Measurements from ENCODE around the gene GULP1. TPM values are rescaled to one million over a fixed set of nuclear protein-coding genes. Genes with fewer than 3 reads are reported as not detected.

Gene GULP1
- total RNA-seq, 2 donors from 2014 or later = 7.5 to 10.5 TPM

DNA sequence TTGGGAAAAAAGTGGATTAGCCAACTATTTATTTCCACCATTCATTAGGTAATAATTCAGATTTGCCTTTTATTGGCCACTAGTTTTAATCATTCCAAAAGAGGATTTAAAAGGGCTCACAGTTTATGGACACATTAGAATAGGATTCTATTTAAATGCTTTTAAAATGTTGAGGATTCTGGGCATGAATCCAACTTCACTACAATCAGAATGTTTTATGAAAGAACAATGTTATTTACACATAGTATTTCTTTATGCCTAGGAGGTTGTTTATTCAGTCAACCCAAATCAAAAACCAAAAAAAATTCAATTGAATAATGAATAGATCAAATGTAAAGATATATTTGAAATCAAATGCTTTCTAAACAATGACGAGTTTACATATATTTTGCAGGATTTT, 232.2 kb downstream of the GULP1 start:
- H3K4me3 ChIP-seq = no peak overlapping the region
- TF ChIP-seq, protein P1, sequence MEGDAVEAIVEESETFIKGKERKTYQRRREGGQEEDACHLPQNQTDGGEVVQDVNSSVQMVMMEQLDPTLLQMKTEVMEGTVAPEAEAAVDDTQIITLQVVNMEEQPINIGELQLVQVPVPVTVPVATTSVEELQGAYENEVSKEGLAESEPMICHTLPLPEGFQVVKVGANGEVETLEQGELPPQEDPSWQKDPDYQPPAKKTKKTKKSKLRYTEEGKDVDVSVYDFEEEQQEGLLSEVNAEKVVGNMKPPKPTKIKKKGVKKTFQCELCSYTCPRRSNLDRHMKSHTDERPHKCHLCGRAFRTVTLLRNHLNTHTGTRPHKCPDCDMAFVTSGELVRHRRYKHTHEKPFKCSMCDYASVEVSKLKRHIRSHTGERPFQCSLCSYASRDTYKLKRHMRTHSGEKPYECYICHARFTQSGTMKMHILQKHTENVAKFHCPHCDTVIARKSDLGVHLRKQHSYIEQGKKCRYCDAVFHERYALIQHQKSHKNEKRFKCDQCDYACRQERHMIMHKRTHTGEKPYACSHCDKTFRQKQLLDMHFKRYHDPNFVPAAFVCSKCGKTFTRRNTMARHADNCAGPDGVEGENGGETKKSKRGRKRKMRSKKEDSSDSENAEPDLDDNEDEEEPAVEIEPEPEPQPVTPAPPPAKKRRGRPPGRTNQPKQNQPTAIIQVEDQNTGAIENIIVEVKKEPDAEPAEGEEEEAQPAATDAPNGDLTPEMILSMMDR (IDR thresholded peaks at IDR 0.05) = no peak
- H3K4me1 ChIP-seq = no peaks in the 10 kb centered on the region
- H3K9me3 ChIP-seq = no peaks in the 10 kb centered on the region
- no peak for DNase-seq (ENCODE audit: low spot score)
- H3K27ac ChIP-seq = no peak overlapping the region
- H3K36me3 ChIP-seq = no peaks in the 10 kb centered on the region
- no peaks in the 10 kb centered on the region for H3K27me3 ChIP-seq

DNA sequence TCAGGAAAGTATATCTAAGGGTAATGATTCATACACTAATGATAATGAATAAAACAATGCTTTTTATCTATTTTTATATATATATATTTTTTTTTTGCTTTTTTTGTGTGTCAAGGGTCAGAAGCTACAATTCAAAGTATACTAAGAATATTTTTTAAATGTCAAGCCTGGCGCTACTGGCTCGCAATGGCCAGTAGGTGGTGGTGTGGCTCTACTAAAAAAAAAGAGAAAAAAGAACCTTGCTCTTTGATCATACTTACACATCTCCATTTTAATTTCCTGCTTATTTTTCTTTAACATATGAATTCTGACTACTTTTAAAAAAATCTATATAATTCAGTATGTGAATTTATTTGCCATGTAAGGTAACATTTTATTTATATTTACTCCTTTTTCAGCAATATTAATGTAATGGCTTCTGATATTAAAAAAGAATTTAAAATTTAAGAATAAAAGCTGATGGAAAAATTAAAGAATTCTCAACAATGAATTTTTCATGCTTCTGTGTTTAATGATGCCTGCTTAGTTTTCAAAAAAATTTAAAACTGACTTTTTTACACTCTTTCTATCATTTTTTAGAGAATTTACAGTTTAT, 232.9 kb downstream of the GULP1 start:
- Histone ChIP-seq H3K4me1 (no peaks in the 10 kb centered on the region), H3K27me3 (no peaks in the 10 kb centered on the region), H3K36me3 (no peaks in the 10 kb centered on the region), H3K27ac (no peak overlapping the region), H3K4me3 (no peak overlapping the region), H3K9me3 (peaks cover 0 to 2% of the 10 kb centered on the region in 2 donors)
- TF ChIP-seq, protein P1 (IDR thresholded peaks at IDR 0.05) = peak; percentile 76 to 80
- DNase-seq (ENCODE audit: low spot score) = no peak

DNA sequence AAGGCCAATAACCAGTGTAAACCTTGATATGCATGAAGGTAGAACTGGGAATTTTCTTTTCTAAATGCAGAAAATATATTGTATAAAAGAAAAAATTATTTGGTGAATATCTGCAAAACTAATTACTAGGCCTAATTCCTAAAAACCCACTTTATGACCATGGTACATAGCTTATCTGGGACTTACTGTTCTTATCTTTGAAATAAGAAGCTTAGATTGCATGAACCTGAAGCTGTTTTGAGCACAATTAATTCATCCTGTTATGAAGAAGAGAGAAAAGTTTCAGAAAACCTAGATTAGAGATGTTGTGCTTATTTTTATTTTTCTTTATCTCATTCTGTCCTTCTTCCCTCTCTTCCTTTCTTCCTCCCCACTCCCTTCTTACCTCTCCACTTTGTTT, 235.0 kb downstream of the GULP1 start:
- no peaks in the 10 kb centered on the region for H3K4me1 ChIP-seq
- no peaks in the 10 kb centered on the region for H3K27me3 ChIP-seq
- no peak overlapping the region for H3K4me3 ChIP-seq
- no peak for DNase-seq (ENCODE audit: low spot score)
- peaks cover 0 to 5% of the 10 kb centered on the region in 2 donors for H3K9me3 ChIP-seq
- peak overlapping the region in 1 of 2 donors; percentile 2 for H3K27ac ChIP-seq
- TF ChIP-seq, protein P1 (IDR thresholded peaks at IDR 0.05) = no peak
- H3K36me3 ChIP-seq = no peaks in the 10 kb centered on the region

DNA sequence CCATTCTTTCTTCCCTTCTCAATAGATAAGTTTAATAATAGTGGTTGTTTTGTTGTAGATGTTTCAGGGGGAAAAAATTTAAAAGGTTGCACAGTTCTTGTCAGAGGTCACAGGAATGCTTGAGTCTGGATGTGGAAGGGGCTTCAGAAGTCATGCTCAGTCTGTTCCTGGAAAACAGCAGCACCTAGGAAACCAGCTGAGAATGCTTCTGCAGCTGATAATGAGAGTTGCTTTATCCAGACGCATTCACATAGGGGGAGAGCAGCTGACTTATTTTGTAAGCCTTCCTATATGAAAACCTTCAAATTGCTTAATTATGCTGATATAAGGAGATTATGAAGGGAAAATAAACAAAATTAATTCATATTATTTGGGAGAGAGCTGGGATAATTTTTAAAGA, 235.5 kb downstream of the GULP1 start:
- no peak for DNase-seq (ENCODE audit: low spot score)
- Histone ChIP-seq H3K27me3 (no peaks in the 10 kb centered on the region), H3K9me3 (peaks cover 0 to 5% of the 10 kb centered on the region in 2 donors), H3K4me1 (no peaks in the 10 kb centered on the region), H3K4me3 (peak overlapping the region in 1 of 2 donors; percentile 19), H3K27ac (peak overlapping the region in 1 of 2 donors; percentile 2), H3K36me3 (no peaks in the 10 kb centered on the region)
- TF ChIP-seq, protein P1 (IDR thresholded peaks at IDR 0.05) = no peak

DNA sequence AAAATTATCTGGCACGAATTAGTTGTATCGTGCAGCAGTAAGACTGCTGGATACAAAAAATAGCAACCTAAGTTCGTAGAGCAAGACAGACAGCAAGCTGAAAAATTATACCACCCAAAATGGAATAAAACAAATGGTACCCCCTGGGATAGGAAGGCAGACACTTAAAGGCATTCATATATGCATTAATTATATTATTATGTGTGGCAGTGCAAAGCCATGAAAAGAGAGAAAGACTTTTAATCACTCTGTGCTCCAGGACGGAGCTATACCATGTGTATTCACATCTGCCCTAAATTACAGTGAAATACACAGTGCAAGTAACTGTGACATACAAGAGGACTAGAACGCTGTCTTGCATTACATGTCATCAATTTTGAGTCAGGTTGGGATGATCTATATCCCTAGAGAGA, 235.9 kb downstream of the GULP1 start:
- H3K27me3 ChIP-seq = no peaks in the 10 kb centered on the region
- H3K36me3 ChIP-seq = no peaks in the 10 kb centered on the region
- TF ChIP-seq, protein P1 (IDR thresholded peaks at IDR 0.05) = no peak
- peak overlapping the region in 1 of 2 donors; percentile 19 for H3K4me3 ChIP-seq
- peaks cover 0 to 5% of the 10 kb centered on the region in 2 donors for H3K9me3 ChIP-seq
- DNase-seq (ENCODE audit: low spot score) = no peak
- H3K27ac ChIP-seq = peak overlapping the region in 1 of 2 donors; percentile 2
- H3K4me1 ChIP-seq = no peaks in the 10 kb centered on the region

DNA sequence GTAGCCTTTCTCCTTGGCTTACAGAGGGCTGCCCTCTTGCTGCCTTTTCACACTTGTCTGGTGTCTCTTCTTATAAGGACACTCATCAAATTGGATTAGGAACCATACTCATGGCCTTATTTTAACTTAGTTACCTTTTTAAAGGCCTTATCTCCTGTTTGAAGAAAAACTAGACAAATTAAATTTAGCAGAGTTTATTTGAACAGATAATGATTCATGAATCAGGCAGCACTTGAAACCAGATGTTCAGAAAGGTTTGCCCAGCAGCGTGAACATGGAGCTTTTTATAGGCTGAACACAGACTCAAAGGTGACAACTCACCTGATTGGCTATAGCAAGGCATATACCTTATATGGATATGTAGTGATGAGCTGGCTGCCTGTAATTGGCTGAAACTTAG, 238.0 kb downstream of the GULP1 start:
- Histone ChIP-seq H3K4me3 (no peak overlapping the region), H3K4me1 (no peaks in the 10 kb centered on the region), H3K36me3 (no peaks in the 10 kb centered on the region), H3K27me3 (no peaks in the 10 kb centered on the region), H3K27ac (no peak overlapping the region), H3K9me3 (peaks cover 0 to 5% of the 10 kb centered on the region in 2 donors)
- no peak for DNase-seq (ENCODE audit: low spot score)
- TF ChIP-seq, protein P1 (IDR thresholded peaks at IDR 0.05) = no peak
